HepG2 (cell line): ENCODE results near the gene ABCC3. TPM values are rescaled to one million over a fixed set of nuclear protein-coding genes. Genes with fewer than 3 reads are reported as not detected.
A peak's percentile ranks its signal among the peaks of the same experiment; 100 is the strongest.

Experiments used
- CENPX ChIP-seq: sonication (generic); formaldehyde crosslinking; IDR thresholded peaks from 2 replicates; pipeline ENCODE4 v1.9.0; 2021; ENCODE audit warnings: mild to moderate bottlenecking, missing genetic modification reagents, moderate library complexity
- HNRNPUL1 ChIP-seq: fragments of 200-400 bp; formaldehyde crosslinking; IDR thresholded peaks from 2 replicates; pipeline ENCODE4 v1.6.1; 2017; ENCODE audit warnings: low read depth, mild to moderate bottlenecking, low read length, moderate library complexity
- MYNN ChIP-seq: sonication (generic); formaldehyde crosslinking; IDR thresholded peaks from 2 replicates; pipeline ENCODE4 v1.4.0; 2020; ENCODE audit warnings: mild to moderate bottlenecking, low read depth, missing genetic modification reagents
- NFE2 ChIP-seq: sonication (generic); formaldehyde crosslinking; IDR thresholded peaks from 2 replicates; pipeline ENCODE4 v1.4.0; 2020; ENCODE audit warnings: missing genetic modification reagents
- SIN3B ChIP-seq: fragments of 150-350 bp; IDR thresholded peaks from 2 replicates; pipeline ENCODE4 v1.6.1; 2014; ENCODE audit warnings: low read length
- TEAD2 ChIP-seq: sonication (generic); formaldehyde crosslinking; IDR thresholded peaks from 2 replicates; pipeline ENCODE4 v1.9.0; 2021; ENCODE audit warnings: missing genetic modification reagents
- U2AF2 ChIP-seq: fragments of 200-400 bp; formaldehyde crosslinking; IDR thresholded peaks from 2 replicates; pipeline ENCODE4 v1.6.1; 2017; ENCODE audit warnings: low read depth, mild to moderate bottlenecking, low read length
- ZFY ChIP-seq: sonication (generic); formaldehyde crosslinking; IDR thresholded peaks from 2 replicates; pipeline ENCODE4 v1.4.0; 2020; ENCODE audit warnings: missing genetic modification reagents
- ZNF629 ChIP-seq: sonication (generic); formaldehyde crosslinking; conservative IDR thresholded peaks from 2 replicates; pipeline ENCODE4 v1.5.0; 2020; ENCODE audit warnings: missing genetic modification reagents
- polyA plus RNA-seq, 8 experiments: library from polyadenylated mRNA; depleted of rRNA in 3 of 8; stranded (reverse) in 7 of 8; unstranded in 1 of 8; fragments of >200 nt; fragmentation: Illumina TruSeq in 4 of 8; extraction: Trizol in 4 of 8; gene quantifications; 2 replicates each; pipeline versions ENCODE4 v1.2.1 to v1.2.3, GENCODE V29; 2011 to 2016; ENCODE audit warnings: low read depth in 4 of 8, missing spikeins in 1 of 8, mixed read lengths in 1 of 8; ENCODE audit not compliant: insufficient read depth in 1 of 8
- total RNA-seq, 5 experiments: library from RNA; depleted of rRNA; stranded (reverse); fragments of >200 nt; fragmentation: Illumina TruSeq; extraction: Trizol; gene quantifications; 2 replicates each; pipeline ENCODE4 v1.2.3, GENCODE V29; 2016; ENCODE audit warnings: low read depth in 1 of 5
- TF ChIP-seq, protein P1 (sequence below): sonication (generic); formaldehyde crosslinking; IDR thresholded peaks from 2 replicates; pipeline ENCODE4 v1.5.0; 2020; ENCODE audit warnings: missing genetic modification reagents
- TF ChIP-seq, protein P2 (sequence below): sonication (generic); formaldehyde crosslinking; IDR thresholded peaks from 2 replicates; pipeline ENCODE4 v1.4.0; 2020; ENCODE audit warnings: mild to moderate bottlenecking, missing genetic modification reagents, borderline replicate concordance
- TF ChIP-seq, protein P3 (sequence below): sonication (generic); formaldehyde crosslinking; IDR thresholded peaks from 2 replicates; pipeline ENCODE4 v1.4.0; 2020; ENCODE audit warnings: missing genetic modification reagents
- TF ChIP-seq, protein P4 (sequence below): sonication (generic); formaldehyde crosslinking; conservative IDR thresholded peaks from 2 replicates; pipeline ENCODE4 v1.8.0; 2022; ENCODE audit warnings: low read depth, missing genetic modification reagents
- TF ChIP-seq, protein P5 (sequence below): sonication (generic); formaldehyde crosslinking; IDR thresholded peaks from 2 replicates; pipeline ENCODE4 v1.9.0; 2021; ENCODE audit warnings: missing genetic modification reagents, borderline replicate concordance
- TF ChIP-seq, protein P6 (sequence below): sonication (generic); formaldehyde crosslinking; IDR thresholded peaks from 2 replicates; pipeline ENCODE4 v1.4.0; 2020; ENCODE audit warnings: mild to moderate bottlenecking, missing genetic modification reagents

Gene ABCC3
- total and polyA plus RNA-seq, 2 of the 13 experiments (the other 11 are each of a cell fraction or from before 2014, with no cell fraction given) = 25.2 to 50.7 TPM

DNA sequence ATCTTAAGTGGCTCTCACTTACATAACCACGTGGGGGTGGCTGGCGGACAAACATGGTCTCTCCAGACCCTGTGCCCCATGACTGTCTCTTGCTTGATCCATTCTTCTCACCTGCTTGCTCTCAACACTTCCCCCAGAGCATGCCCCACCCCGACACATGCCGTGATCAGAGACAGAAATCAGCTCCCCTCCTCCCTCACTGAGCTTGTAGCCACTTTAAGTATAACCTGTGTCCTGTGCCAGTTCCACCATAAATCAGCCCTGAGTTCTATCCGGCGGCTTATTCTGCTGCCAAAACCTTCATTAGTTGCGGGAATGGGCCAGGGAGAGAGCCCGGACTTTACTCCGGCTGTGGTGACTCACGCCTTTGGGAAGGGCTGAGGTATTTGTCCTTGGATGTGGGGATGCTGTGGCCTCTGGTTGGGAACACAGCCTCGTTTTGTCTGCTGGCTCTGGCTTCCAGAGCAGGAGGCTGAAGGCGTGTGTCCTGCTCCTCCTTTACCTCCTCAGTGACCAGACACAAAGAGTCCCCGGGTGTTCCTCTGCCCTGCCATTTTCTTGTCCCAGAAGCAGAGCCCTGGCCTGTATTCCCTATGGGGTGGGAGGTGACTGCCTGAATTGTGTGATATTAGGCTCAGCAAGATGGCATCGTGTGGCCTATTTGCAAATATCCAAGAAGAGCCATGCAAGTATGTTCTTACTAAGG, 52.0 kb downstream of the ABCC3 start (continued):
- TF ChIP-seq CENPX (no peak), MYNN (CRISPR knock-in tag) (no peak; the same call in none of the 2 replicates), SIN3B (peak; percentile 63; the same call in 1 of the 2 replicates), ZNF629 (CRISPR knock-in tag) (peak; percentile 73), U2AF2 (0 out of 2 replicates have a peak, but pooled peaks have one; percentile 11), NFE2 (CRISPR knock-in tag) (no peak), TEAD2 (CRISPR knock-in tag) (no peak), ZFY (no peak), HNRNPUL1 (no peak)
- TF ChIP-seq, protein P1, sequence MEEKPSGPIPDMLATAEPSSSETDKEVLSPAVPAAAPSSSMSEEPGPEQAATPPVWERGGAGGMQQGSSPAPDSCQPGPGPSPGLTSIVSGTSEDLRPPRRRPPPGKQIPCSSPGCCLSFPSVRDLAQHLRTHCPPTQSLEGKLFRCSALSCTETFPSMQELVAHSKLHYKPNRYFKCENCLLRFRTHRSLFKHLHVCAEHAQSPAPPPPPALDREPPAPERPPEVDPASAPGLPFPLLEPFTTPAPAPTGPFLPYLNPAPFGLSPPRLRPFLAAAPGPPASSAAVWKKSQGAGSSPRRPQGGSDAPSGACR (CRISPR knock-in tag) = peak; percentile 84; the same call in 1 of the 2 replicates
- TF ChIP-seq, protein P2, sequence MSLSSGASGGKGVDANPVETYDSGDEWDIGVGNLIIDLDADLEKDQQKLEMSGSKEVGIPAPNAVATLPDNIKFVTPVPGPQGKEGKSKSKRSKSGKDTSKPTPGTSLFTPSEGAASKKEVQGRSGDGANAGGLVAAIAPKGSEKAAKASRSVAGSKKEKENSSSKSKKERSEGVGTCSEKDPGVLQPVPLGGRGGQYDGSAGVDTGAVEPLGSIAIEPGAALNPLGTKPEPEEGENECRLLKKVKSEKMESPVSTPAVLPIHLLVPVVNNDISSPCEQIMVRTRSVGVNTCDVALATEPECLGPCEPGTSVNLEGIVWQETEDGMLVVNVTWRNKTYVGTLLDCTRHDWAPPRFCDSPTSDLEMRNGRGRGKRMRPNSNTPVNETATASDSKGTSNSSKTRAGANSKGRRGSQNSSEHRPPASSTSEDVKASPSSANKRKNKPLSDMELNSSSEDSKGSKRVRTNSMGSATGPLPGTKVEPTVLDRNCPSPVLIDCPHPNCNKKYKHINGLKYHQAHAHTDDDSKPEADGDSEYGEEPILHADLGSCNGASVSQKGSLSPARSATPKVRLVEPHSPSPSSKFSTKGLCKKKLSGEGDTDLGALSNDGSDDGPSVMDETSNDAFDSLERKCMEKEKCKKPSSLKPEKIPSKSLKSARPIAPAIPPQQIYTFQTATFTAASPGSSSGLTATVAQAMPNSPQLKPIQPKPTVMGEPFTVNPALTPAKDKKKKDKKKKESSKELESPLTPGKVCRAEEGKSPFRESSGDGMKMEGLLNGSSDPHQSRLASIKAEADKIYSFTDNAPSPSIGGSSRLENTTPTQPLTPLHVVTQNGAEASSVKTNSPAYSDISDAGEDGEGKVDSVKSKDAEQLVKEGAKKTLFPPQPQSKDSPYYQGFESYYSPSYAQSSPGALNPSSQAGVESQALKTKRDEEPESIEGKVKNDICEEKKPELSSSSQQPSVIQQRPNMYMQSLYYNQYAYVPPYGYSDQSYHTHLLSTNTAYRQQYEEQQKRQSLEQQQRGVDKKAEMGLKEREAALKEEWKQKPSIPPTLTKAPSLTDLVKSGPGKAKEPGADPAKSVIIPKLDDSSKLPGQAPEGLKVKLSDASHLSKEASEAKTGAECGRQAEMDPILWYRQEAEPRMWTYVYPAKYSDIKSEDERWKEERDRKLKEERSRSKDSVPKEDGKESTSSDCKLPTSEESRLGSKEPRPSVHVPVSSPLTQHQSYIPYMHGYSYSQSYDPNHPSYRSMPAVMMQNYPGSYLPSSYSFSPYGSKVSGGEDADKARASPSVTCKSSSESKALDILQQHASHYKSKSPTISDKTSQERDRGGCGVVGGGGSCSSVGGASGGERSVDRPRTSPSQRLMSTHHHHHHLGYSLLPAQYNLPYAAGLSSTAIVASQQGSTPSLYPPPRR (CRISPR knock-in tag) = peak; percentile 61; the same call in 1 of the 2 replicates
- TF ChIP-seq, protein P3, sequence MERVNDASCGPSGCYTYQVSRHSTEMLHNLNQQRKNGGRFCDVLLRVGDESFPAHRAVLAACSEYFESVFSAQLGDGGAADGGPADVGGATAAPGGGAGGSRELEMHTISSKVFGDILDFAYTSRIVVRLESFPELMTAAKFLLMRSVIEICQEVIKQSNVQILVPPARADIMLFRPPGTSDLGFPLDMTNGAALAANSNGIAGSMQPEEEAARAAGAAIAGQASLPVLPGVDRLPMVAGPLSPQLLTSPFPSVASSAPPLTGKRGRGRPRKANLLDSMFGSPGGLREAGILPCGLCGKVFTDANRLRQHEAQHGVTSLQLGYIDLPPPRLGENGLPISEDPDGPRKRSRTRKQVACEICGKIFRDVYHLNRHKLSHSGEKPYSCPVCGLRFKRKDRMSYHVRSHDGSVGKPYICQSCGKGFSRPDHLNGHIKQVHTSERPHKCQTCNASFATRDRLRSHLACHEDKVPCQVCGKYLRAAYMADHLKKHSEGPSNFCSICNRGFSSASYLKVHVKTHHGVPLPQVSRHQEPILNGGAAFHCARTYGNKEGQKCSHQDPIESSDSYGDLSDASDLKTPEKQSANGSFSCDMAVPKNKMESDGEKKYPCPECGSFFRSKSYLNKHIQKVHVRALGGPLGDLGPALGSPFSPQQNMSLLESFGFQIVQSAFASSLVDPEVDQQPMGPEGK (CRISPR knock-in tag) = peak; percentile 53
- TF ChIP-seq, protein P4, sequence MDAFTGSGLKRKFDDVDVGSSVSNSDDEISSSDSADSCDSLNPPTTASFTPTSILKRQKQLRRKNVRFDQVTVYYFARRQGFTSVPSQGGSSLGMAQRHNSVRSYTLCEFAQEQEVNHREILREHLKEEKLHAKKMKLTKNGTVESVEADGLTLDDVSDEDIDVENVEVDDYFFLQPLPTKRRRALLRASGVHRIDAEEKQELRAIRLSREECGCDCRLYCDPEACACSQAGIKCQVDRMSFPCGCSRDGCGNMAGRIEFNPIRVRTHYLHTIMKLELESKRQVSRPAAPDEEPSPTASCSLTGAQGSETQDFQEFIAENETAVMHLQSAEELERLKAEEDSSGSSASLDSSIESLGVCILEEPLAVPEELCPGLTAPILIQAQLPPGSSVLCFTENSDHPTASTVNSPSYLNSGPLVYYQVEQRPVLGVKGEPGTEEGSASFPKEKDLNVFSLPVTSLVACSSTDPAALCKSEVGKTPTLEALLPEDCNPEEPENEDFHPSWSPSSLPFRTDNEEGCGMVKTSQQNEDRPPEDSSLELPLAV (CRISPR knock-in tag) = no peak
- TF ChIP-seq, protein P5, sequence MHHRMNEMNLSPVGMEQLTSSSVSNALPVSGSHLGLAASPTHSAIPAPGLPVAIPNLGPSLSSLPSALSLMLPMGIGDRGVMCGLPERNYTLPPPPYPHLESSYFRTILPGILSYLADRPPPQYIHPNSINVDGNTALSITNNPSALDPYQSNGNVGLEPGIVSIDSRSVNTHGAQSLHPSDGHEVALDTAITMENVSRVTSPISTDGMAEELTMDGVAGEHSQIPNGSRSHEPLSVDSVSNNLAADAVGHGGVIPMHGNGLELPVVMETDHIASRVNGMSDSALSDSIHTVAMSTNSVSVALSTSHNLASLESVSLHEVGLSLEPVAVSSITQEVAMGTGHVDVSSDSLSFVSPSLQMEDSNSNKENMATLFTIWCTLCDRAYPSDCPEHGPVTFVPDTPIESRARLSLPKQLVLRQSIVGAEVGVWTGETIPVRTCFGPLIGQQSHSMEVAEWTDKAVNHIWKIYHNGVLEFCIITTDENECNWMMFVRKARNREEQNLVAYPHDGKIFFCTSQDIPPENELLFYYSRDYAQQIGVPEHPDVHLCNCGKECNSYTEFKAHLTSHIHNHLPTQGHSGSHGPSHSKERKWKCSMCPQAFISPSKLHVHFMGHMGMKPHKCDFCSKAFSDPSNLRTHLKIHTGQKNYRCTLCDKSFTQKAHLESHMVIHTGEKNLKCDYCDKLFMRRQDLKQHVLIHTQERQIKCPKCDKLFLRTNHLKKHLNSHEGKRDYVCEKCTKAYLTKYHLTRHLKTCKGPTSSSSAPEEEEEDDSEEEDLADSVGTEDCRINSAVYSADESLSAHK = no peak
- TF ChIP-seq, protein P6, sequence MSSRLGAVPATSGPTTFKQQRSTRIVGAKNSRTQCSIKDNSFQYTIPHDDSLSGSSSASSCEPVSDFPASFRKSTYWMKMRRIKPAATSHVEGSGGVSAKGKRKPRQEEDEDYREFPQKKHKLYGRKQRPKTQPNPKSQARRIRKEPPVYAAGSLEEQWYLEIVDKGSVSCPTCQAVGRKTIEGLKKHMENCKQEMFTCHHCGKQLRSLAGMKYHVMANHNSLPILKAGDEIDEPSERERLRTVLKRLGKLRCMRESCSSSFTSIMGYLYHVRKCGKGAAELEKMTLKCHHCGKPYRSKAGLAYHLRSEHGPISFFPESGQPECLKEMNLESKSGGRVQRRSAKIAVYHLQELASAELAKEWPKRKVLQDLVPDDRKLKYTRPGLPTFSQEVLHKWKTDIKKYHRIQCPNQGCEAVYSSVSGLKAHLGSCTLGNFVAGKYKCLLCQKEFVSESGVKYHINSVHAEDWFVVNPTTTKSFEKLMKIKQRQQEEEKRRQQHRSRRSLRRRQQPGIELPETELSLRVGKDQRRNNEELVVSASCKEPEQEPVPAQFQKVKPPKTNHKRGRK (CRISPR knock-in tag) = no peak
